SU-DHL-6 (cell line): ENCODE measurements around the gene EPX.

Source experiments
- CTCF ChIP-seq: fragments of 200-600 bp; sonication (generic); IDR thresholded peaks from one replicate; pipeline ENCODE4 v1.5.1; 2017; ENCODE audit warnings: antibody characterized with exemption, mild to moderate bottlenecking, low read length, moderate library complexity; ENCODE audit not compliant: insufficient read depth, poor library complexity, severe bottlenecking
- EZH2phosphoT487 ChIP-seq: fragments of 200-600 bp; sonication (generic), shearing (Covaris generic); conservative IDR thresholded peaks from 2 replicates; pipeline ENCODE4 v1.6.1; 2018; ENCODE audit warnings: mild to moderate bottlenecking, antibody characterized with exemption, low read length, moderate library complexity, mixed read lengths

GRCh38 chr17:58150394-58150793, 42.1 kb upstream of the EPX start:
- TF ChIP-seq CTCF (no peak), EZH2phosphoT487 (no peak)
